B cell (primary cell): ENCODE results near the gene SOX8. TPM values are rescaled to one million over a fixed set of nuclear protein-coding genes. Genes with fewer than 3 reads are reported as not detected.

Experiments used
- ATAC-seq: fragments of 200-7000 bp; cut with Tn5 transposase; one replicate; pipeline ENCODE4 v1.10.0; 2021; ENCODE audit warnings: low read depth, mild to moderate bottlenecking, moderate number of reproducible peaks, moderate library complexity
- CTCF ChIA-PET: fragments of 350-600 bp; sonication (Branson Sonifier 250); formaldehyde crosslinking; loops from one replicate; lab custom pipeline; 2021; ENCODE audit warnings: antibody characterized with exemption, inconsistent platforms; lab: Charles Lee
- POLR2A ChIA-PET: fragments of 350-600 bp; sonication (Branson Sonifier 250); formaldehyde crosslinking; loops from one replicate; lab custom pipeline; 2021; ENCODE audit warnings: antibody characterized with exemption; lab: Charles Lee
- DNase-seq: peaks from one replicate; pipeline ENCODE4 v3.0.0; 2013
- H2AFZ ChIP-seq: 2 replicates; pipeline ENCODE4 v1.6.1; 2012; ENCODE audit warnings: mild to moderate bottlenecking, low read depth, low read length; ENCODE audit not compliant: insufficient read depth, poor library complexity, severe bottlenecking
- H3K27ac ChIP-seq, 2 donors: 1 replicate in 1 of 2; 2 replicates in 1 of 2; pipeline ENCODE4 v1.5.1; 2012 to 2013; ENCODE audit warnings: low read length in 2 of 2, mild to moderate bottlenecking in 2 of 2, moderate library complexity in 1 of 2
- H3K27me3 ChIP-seq, 4 experiments: fragments of 200-600 bp in 1 of 4; sonication (generic) in 1 of 4; replicated peaks in 1 of 4; 1 replicate in 2 of 4; 2 replicates in 2 of 4; pipeline versions ENCODE4 v1.6.1 to v1.7.0; 2013 to 2016; ENCODE audit warnings: low read length in 3 of 4, mild to moderate bottlenecking in 2 of 4, mixed read lengths in 1 of 4, moderate library complexity in 1 of 4; ENCODE audit not compliant: insufficient read depth in 4 of 4, control insufficient read depth in 3 of 4; ENCODE audit errors: control extremely low read depth in 1 of 4
- H3K36me3 ChIP-seq, 2 experiments: replicated peaks in 1 of 2; 1 replicate in 1 of 2; 2 replicates in 1 of 2; pipeline versions ENCODE4 v1.6.1 to v1.7.1; 2013; ENCODE audit warnings: low read length in 1 of 2; ENCODE audit not compliant: insufficient read depth in 2 of 2, control insufficient read depth in 1 of 2; ENCODE audit errors: control extremely low read depth in 1 of 2, extremely low read depth in 1 of 2
- H3K4me1 ChIP-seq, 2 donors: fragments of 200-600 bp in 1 of 2; sonication (generic) in 1 of 2; 1 replicate in 1 of 2; 2 replicates in 1 of 2; pipeline versions ENCODE4 v1.5.1 to v1.6.1; 2013 to 2017; ENCODE audit warnings: low read length in 2 of 2; ENCODE audit not compliant: control insufficient read depth in 2 of 2, insufficient read depth in 2 of 2
- H3K4me2 ChIP-seq: replicated peaks from 2 replicates; pipeline ENCODE3; 2012; ENCODE audit warnings: mild to moderate bottlenecking, low read depth, low read length; ENCODE audit not compliant: poor library complexity, severe bottlenecking
- H3K4me3 ChIP-seq, 5 experiments: fragments of 200-600 bp in 1 of 5; sonication (generic) in 1 of 5; 1 replicate in 3 of 5; 2 replicates in 2 of 5; pipeline versions ENCODE4 v1.5.1 to v1.7.0; 2011 to 2016; ENCODE audit warnings: low read length in 4 of 5, mild to moderate bottlenecking in 4 of 5, low read depth in 2 of 5, control low read depth in 1 of 5, moderate library complexity in 1 of 5; ENCODE audit not compliant: insufficient read depth in 1 of 5; ENCODE audit errors: control extremely low read depth in 1 of 5, extremely low read depth in 1 of 5
- H3K79me2 ChIP-seq: fragments of 200-600 bp; sonication (generic); one replicate; pipeline ENCODE4 v1.6.0; 2016; ENCODE audit warnings: low read length; ENCODE audit not compliant: control insufficient read depth, insufficient read depth
- H3K9ac ChIP-seq: fragments of 200-600 bp; sonication (generic); 2 replicates; pipeline ENCODE4 v1.6.1; 2017; ENCODE audit warnings: mild to moderate bottlenecking, low read length, moderate library complexity
- H3K9me3 ChIP-seq, 3 donors: one replicate each; pipeline versions ENCODE4 v1.6.1 to v1.7.1; 2013; ENCODE audit warnings: low read length in 2 of 3; ENCODE audit not compliant: control insufficient read depth in 2 of 3, insufficient read depth in 1 of 3; ENCODE audit errors: control extremely low read depth in 1 of 3
- H4K20me1 ChIP-seq: 2 replicates; pipeline ENCODE4 v1.6.0; 2012; ENCODE audit warnings: mild to moderate bottlenecking, low read length; ENCODE audit not compliant: insufficient read depth, control insufficient read depth, poor library complexity, severe bottlenecking
- H3K27ac Mint-ChIP-seq: one replicate; pipeline ENCODE4 v1.8.0; 2021; ENCODE audit warnings: mixed read lengths
- H3K27me3 Mint-ChIP-seq: one replicate; pipeline ENCODE4 v1.8.0; 2021; ENCODE audit warnings: mixed read lengths
- H3K4me1 Mint-ChIP-seq: one replicate; pipeline ENCODE4 v1.8.0; 2021; ENCODE audit warnings: mixed read lengths
- H3K4me3 Mint-ChIP-seq: one replicate; pipeline ENCODE4 v1.8.0; 2021; ENCODE audit warnings: mixed read lengths
- H3K9me3 Mint-ChIP-seq: one replicate; pipeline ENCODE4 v1.8.0; 2022; ENCODE audit warnings: mixed read lengths; ENCODE audit not compliant: insufficient read depth
- EZH2 ChIP-seq: IDR thresholded peaks from 2 replicates; pipeline ENCODE4 v1.6.1; 2012; ENCODE audit warnings: borderline replicate concordance, low read depth, mild to moderate bottlenecking, moderate library complexity, low read length; ENCODE audit not compliant: insufficient read depth, poor library complexity, severe bottlenecking
- WGBS: methylation state at CpG from one replicate; pipeline ENCODE4 v1.1.5; 2013; ENCODE audit warnings: missing lambda C conversion rate; ENCODE audit not compliant: insufficient coverage; 5-methylcytosine and 5-hydroxymethylcytosine counted together
- intact Hi-C: fragments of 100-400 bp; cut with micrococcal nuclease; formaldehyde crosslinking; loops from one replicate; pipeline ENCODE4 v1.10.0; 2022
- polyA plus RNA-seq: library from polyadenylated mRNA; depleted of rRNA; stranded (reverse); fragments of >200 nt; gene quantifications from 2 replicates; pipeline ENCODE4 v1.2.3, GENCODE V29; 2012
- total RNA-seq, 2 donors: library from RNA; stranded (reverse); fragments of 120-200 nt in 1 of 2; gene quantifications; 1 replicate in 1 of 2; 2 replicates in 1 of 2; pipeline versions ENCODE4 v1.2.3 to v1.2.4, GENCODE V29; 2013 to 2022
- TF ChIP-seq, protein P1 (sequence below): fragments of 200-600 bp; IDR thresholded peaks from one replicate; pipeline ENCODE4 v1.8.0; 2022; ENCODE audit warnings: antibody characterized with exemption, mild to moderate bottlenecking

The SOX8 gene
- total and polyA plus RNA-seq, 2 donors (not counting 1 experiment from before 2014, with no cell fraction given) = 0.03 to 1.2 TPM

DNA sequence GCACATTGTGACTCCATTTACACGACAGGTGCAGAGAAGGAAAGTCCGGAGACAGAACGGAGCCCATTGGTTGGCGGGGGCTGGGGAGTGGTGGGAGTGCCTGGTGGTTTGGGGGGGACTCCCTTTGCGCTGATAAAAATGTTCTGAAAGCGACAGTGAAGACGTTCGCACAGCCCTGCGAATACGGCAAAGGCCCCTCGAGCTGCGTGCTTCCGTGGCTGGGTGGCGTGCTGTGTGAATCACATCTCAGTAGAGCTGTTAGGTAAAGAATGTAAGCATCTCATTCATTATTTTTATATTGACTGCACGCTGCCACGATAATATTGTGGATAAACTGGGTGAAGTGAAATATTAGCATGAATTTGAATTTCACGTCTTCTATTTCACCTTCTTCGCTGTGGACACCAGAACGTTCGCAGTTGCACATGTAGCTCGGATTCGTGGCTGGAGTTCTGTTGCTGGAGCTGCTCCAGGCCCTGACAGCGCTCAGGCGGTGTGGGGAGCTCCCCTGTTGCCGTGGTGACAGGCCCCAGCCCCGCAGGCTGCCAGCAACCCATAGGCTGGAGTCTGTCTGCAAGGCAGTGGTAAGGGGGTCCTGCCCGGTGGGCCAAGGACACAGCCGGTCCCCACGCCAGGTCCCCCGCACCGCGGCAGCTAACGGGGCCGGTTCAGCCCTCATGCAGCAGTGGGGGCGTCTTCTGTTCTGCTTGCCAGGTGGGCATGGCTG is 44.6 kb downstream of the SOX8 start:
- ChIA-PET POLR2A (no interaction called here), CTCF (no interaction called here)
- no peak for TF ChIP-seq EZH2
- TF ChIP-seq, protein P1, sequence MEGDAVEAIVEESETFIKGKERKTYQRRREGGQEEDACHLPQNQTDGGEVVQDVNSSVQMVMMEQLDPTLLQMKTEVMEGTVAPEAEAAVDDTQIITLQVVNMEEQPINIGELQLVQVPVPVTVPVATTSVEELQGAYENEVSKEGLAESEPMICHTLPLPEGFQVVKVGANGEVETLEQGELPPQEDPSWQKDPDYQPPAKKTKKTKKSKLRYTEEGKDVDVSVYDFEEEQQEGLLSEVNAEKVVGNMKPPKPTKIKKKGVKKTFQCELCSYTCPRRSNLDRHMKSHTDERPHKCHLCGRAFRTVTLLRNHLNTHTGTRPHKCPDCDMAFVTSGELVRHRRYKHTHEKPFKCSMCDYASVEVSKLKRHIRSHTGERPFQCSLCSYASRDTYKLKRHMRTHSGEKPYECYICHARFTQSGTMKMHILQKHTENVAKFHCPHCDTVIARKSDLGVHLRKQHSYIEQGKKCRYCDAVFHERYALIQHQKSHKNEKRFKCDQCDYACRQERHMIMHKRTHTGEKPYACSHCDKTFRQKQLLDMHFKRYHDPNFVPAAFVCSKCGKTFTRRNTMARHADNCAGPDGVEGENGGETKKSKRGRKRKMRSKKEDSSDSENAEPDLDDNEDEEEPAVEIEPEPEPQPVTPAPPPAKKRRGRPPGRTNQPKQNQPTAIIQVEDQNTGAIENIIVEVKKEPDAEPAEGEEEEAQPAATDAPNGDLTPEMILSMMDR = no peak
- H3K79me2 ChIP-seq = no peaks in the 10 kb centered on the region
- Mint-ChIP-seq H3K4me3 (no peak overlapping the region), H3K27ac (no peak overlapping the region), H3K27me3 (no peaks in the 10 kb centered on the region), H3K4me1 (no peaks in the 10 kb centered on the region), H3K9me3 (no peaks in the 10 kb centered on the region)
- no peaks in the 10 kb centered on the region for H4K20me1 ChIP-seq
- H3K27me3 ChIP-seq = peaks cover 0 to 6% (median 0%) of the 10 kb centered on the region in 4 experiments
- H3K9me3 ChIP-seq = peaks cover 0 to 3% (median 0%) of the 10 kb centered on the region in 3 donors
- no peaks in the 10 kb centered on the region for H3K36me3 ChIP-seq
- DNase-seq = no peak
- H2AFZ ChIP-seq = no peak overlapping the region
- ATAC-seq = no peak
- no peaks in the 10 kb centered on the region for H3K4me1 ChIP-seq
- intact Hi-C loops = no loop called here
- no peak overlapping the region for H3K9ac ChIP-seq
- H3K4me3 ChIP-seq = no peak overlapping the region
- no peak overlapping the region for H3K27ac ChIP-seq
- no peak overlapping the region for H3K4me2 ChIP-seq
- 79% methylated on average over 28 of the region's 35 CpGs for WGBS

DNA sequence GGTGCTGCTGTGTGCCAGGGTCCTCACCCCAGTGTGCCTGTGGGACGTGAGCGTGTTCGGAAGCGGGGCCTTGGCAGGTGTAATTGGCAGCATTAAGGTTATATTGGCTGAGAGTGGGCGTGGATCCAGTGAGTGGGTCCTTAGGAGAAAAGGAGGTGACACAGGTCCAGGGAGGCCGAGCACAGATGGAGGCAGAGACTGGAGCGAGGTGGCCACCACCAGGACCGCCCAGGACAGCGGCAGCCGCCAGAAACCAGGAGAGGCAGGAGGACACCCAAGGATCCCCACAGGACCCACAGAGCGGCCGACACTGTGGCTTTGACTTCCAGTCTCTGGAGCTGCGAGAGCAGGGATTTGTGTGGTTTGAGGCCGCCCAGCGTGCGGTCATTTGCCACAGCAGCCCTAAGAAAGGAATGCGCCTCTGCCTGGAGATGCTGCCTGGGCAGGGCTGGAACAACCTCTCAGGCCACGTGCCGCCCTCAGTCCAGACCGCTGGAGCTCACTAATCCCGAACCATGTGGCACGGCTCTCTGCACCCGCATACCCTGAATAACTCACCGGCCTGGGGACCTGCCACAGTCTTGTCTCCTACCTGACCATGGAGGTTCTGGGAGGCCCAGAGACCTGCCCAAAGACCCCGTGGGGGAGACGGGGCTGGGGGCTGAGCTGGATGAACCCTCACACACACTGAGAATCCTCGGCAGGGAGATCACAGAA is 45.4 kb downstream of the SOX8 start:
- Histone ChIP-seq H3K27me3 (peaks cover 0 to 3% (median 0%) of the 10 kb centered on the region in 4 experiments), H3K9ac (no peak overlapping the region), H3K4me2 (no peak overlapping the region), H3K27ac (no peak overlapping the region), H3K4me3 (no peak overlapping the region), H2AFZ (no peak overlapping the region), H3K79me2 (no peaks in the 10 kb centered on the region), H3K4me1 (no peaks in the 10 kb centered on the region), H3K36me3 (no peaks in the 10 kb centered on the region), H3K9me3 (peaks cover 0 to 3% (median 0%) of the 10 kb centered on the region in 3 donors), H4K20me1 (no peaks in the 10 kb centered on the region)
- no peak overlapping the region for H3K27ac Mint-ChIP-seq
- H3K4me1 Mint-ChIP-seq = no peaks in the 10 kb centered on the region
- ATAC-seq = no peak
- H3K9me3 Mint-ChIP-seq = no peaks in the 10 kb centered on the region
- DNase-seq = no peak
- 90% methylated on average over 27 of the region's 27 CpGs for WGBS
- no peak overlapping the region for H3K4me3 Mint-ChIP-seq
- intact Hi-C loops = no loop called here
- CTCF ChIA-PET = no interaction called here
- TF ChIP-seq, protein P1 = no peak
- no peak for TF ChIP-seq EZH2
- H3K27me3 Mint-ChIP-seq = no peaks in the 10 kb centered on the region
- POLR2A ChIA-PET = no interaction called here
